Breast epithelium (tissue), 3 donors: Measurements from ENCODE around the gene RBM22.

Source experiments
- CTCF ChIP-seq, 3 donors: fragments of 450-650 bp; IDR thresholded peaks; one replicate each; pipeline ENCODE4 v1.5.1; 2016 to 2017; ENCODE audit warnings: antibody characterized with exemption in 3 of 3, mild to moderate bottlenecking in 3 of 3, moderate library complexity in 3 of 3
- POLR2A ChIP-seq: fragments of 450-650 bp; IDR thresholded peaks from one replicate; pipeline ENCODE4 v1.6.1; 2016; ENCODE audit warnings: antibody characterized with exemption, mild to moderate bottlenecking, moderate library complexity
- POLR2AphosphoS5 ChIP-seq, 3 donors: sonication (generic); formaldehyde crosslinking; IDR thresholded peaks; one replicate each; pipeline ENCODE4 v1.6.1; 2017; ENCODE audit warnings: antibody characterized with exemption in 3 of 3

GRCh38 chr5:150651924-150652671, 48.8 kb downstream of the RBM22 start:
- TF ChIP-seq POLR2A (no peak), CTCF (IDR thresholded peaks at IDR 0.05) (no peak), POLR2AphosphoS5 (IDR thresholded peaks at IDR 0.05) (no peak)
